ENCODE measurements around the gene RNASET2.
"Not testable (repeated sequence)": the region's sequence is repeated elsewhere in the genome, so short reads cannot be mapped to it uniquely, and the experiment has no call there.

The RNASET2 gene

DNA sequence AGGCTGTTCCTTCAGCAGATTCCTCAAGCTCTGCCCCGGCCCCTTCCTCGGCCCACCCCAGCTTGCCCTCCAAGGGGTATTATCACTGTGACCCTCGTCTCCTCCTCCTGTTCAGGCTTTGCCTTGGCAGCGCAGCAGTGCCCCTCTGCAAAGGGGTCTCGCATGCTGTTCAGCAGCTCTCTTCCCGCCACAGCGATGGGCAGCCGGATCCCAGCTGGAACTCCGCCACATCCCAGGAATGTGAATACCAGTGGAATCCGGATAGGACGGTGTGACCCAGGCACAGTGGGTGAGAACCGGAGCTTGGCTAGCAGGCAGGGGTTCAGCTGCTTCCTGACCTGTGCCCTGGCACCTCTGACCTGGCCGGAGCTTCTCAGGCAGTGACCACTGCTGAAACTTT, 52.9 kb downstream of the RNASET2 start:
- no peak for DNase-seq (ENCODE audit: low read depth, low spot score)

DNA sequence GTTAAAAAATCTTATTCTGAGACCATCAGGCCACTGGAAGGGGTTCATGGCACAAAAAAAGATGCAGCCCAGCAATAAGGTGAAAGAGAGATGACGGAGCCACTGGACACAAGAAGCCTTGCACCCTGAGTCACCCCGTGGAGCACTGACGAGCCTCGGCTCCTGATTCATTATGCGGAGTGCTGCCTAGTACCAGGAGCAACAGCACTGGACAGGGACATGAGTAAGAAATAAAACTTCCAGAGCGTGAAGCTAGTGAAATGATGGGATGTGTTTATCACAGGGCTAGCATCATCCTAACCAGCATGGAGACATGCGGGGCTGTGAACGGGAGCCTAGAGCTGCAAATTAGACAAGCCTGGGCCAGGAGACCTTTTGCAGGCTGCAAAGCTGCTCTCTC, 53.3 kb downstream of the RNASET2 start:
- DNase-seq (ENCODE audit: low read depth, low spot score): peak; percentile 17

DNA sequence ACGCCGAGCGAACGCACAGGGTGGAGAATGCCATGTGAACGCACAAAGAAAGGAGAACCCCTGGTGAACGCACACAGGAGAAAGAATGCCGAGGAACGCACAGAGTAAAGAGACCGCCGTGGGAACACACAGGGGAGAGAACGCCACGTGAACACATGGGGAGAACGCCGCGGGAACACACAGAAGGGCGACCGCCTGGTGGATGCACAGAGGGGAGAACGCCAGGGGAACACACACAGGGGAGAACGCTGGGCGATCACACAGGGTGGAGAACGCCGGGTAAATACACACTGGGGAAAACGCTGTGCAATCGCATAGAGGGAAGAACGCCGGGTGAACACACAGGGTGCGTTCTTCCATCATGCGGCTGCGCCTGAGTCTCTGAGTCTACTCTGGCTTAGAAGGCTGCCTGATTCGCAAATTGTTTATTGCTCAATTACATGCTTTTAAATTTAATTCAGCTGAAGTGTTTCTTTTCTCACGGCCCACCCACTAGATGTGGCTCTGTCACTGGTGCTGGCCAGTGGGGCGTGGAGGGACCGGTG, 54.1 kb downstream of the RNASET2 start:
- DNase-seq (ENCODE audit: low read depth, low spot score): no peak

DNA sequence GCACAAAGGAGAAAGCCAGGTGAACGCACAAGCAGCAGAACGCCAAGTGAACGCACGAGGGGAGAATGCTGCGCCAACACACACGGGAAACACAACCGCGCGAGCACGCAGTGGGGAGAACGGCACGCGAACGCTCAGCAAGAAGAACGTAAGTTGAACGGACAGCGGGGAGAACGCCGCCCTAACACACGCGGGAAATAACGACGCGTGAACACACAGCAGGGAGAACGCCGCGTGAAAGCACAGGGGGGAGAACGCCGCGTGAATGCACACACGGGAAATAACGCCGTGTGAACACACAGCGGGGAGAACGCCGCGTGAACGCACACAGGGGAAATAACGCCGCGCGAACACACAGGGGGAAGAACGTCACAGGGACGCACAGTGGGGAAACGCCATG, 54.7 kb downstream of the RNASET2 start:
- no peak for DNase-seq (ENCODE audit: low read depth, low spot score)

DNA sequence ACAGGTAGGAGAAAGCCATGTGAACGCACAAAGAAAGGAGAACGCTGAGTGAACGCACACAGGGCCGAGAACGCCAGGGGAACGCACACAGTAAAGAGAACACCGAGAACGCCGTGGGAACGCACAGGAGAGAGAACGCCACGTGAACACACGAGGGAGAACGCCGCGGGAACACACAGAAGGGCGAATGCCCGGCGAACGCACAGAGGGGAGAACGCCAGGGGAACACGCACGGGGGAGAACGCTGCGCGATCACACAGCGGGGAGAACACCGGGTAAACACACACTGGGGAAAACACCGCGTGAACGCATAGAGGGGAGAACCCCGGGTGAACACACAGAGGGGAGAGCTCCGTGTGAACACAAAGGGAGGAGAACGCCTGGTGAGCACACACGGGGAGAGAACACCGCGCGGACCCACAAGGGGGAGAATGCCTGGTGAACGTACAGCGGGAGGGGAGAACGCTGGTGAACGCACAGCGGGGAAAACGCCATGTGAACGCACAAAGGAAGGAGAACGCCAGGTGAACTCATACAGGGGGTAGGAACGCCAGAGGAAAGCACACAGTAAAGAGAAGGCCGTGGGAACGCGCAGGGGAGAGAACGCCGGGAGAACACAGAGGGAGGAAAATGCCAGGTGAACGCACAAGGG, 55.3 kb downstream of the RNASET2 start:
- no peak for DNase-seq (ENCODE audit: low read depth, low spot score)

DNA sequence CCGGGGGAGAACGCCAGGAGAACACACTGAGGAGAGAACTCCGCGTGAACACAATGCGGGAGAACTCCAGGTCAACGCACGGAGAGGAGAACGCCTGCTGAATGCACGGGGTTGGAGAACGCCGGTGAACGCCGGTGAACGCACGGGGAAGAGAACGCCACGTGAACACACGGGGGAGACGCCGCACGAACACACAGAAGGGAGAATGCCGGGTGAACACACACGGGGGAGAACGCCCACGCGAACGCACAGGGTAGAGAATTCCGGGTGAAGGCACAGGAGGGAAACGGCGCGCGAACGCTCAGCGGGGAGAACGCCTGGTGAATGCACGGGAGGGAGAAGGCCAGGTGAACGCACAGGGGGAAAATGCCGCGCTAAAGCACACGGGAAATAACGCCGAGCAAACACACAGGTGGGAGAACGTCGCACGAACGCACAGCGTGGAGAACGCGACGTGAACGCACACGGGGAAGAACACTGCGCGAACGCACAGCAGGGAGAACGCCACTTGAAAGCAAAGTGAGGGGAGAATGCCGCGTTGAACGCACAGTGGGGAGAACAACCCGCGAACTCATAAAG, 56.1 kb downstream of the RNASET2 start:
- no peak for DNase-seq (ENCODE audit: low read depth, low spot score)

DNA sequence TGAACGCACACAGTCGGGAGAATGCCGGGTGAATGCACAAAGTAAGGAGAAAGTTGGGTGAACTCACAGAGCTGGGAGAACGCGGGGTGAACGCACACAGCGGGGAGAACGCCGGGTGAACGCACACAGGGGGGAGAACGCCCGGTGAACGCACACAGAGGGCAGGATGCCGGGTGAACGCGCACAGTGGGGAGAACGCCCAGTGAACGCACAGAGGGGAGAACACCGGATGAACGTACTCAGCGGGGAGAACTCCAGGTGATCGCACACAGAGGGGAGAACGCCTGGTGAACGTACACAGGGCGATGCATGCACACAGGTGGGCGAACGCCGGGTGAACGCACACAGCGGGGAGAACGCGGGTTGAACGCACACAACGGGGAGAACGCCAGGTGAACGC, 57.4 kb downstream of the RNASET2 start:
- no peak for DNase-seq (ENCODE audit: low read depth, low spot score)

DNA sequence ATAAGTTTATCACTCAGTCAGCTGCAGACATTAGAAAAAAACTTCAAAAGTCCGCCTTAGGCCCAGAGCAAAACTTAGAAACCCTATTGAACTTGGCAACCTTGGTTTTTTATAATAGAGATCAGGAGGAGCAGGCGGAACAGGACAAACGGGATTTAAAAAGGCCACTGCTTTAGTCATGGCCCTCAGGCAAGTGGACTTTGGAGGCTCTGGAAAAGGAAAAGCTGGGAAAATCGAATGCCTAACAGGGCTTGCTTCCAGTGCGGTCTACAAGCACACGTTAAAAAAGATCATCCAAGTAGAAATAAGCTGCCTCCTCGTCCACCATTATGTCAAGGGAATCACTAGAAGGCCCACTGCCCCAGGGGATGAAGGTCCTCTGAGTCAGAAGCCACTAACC, 61.7 kb downstream of the RNASET2 start:
- not testable (repeated sequence) for DNase-seq (ENCODE audit: low read depth, low spot score)

DNA sequence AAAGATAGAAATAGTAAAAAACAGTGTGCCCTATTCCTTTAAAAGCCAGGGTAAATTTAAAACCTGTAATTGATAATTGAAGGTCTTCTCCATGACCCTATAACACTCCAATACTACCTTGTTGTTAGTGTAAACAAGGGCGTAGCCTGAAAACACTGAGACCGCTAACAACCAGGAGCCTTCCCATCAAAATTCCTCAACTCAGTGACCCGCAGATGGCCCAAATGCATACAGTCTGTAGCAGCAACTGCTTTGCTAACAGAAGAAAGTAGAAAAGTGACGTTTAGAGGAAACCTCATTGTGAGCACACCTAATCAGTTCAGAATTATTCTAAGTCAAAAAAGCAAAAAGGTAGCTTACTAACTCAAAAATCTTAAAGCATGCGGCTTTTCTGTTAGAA, 63.9 kb downstream of the RNASET2 start:
- not testable (repeated sequence) for DNase-seq (ENCODE audit: low read depth, low spot score)

DNA sequence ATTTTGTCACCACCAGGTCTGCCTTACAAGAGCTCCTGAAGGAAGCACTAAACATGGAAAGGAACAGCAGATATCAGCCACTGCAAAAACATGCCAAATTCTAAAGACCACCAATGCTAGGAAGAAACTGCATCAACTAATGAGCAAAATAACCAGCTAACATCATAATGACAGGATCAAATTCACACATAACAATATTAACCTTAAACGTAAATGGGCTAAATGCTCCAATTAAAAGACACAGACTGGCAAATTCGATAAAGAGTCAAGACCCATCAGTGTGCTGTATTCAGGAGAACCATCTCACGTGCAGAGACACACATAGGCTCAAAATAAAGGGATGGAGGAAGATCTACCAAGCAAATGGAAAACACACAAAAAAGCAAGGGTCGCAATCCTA, 69.6 kb downstream of the RNASET2 start:
- not testable (repeated sequence) for DNase-seq (ENCODE audit: low read depth, low spot score)

DNA sequence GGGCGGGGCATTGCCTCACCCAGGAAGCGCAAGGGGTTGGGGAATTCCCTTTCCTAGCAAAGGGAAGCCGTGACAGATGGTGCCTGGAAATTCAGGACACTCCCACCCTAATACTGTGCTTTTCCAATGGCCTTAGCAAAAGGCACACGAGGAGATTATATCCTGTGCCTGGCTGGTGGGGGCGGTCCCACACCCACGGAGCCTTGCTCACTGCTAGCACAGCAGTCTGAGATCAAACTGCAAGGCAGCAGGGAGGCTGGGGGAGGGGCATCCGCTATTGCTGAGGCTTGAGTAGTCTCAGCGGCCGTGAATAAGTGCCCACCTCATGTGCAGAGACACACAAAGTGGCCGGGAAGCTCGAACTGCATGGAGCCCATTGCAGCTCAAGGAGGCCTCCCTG, 71.4 kb downstream of the RNASET2 start:
- not testable (repeated sequence) for DNase-seq (ENCODE audit: low read depth, low spot score)

DNA sequence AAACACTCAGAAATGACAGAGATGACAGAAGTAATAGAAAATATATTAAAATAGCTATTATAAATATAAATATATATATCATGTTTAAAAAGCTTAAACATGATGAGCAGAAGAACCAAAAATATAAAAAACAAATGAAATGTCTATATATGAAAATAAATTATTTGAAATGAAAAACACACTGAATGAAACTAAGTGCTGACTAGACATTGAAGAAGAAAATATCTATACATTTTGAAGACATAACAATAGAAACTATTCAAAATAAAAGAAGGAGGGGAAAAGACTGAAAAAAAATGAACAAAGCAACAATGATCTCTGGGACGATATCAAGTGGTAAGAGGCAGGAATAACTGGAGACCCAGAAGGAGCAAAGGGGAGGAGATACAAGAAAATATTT, 76.8 kb downstream of the RNASET2 start:
- no peak for DNase-seq (ENCODE audit: low read depth, low spot score)
